Sigmoid colon (tissue), 7 donors: ENCODE measurements around the gene SMKR1. TPM values are rescaled to one million over a fixed set of nuclear protein-coding genes. Genes with fewer than 3 reads are reported as not detected.
A peak's percentile ranks its signal among the peaks of the same experiment; 100 is the strongest.

Experiments
- DNase-seq: peaks from one replicate; pipeline ENCODE4 v3.0.0-alpha.2; 2019
- H3K27ac ChIP-seq, 4 donors: fragments of 200-600 bp; sonication (generic); one replicate each; pipeline ENCODE4 v1.5.1; 2016 to 2019; ENCODE audit warnings: mild to moderate bottlenecking in 1 of 4
- H3K27me3 ChIP-seq, 3 donors: fragments of 200-600 bp; sonication (generic); one replicate each; pipeline ENCODE4 v1.5.1; 2019; ENCODE audit warnings: mild to moderate bottlenecking in 1 of 3
- H3K36me3 ChIP-seq, 4 donors: fragments of 200-600 bp; sonication (generic); one replicate each; pipeline ENCODE4 v1.5.1; 2016 to 2019
- H3K4me1 ChIP-seq, 4 donors: fragments of 200-600 bp; sonication (generic); one replicate each; pipeline ENCODE4 v1.5.1; 2017 to 2019
- H3K4me3 ChIP-seq, 4 donors: fragments of 200-600 bp; sonication (generic); one replicate each; pipeline ENCODE4 v1.5.1; 2017 to 2019; ENCODE audit warnings: mild to moderate bottlenecking in 2 of 4, moderate library complexity in 1 of 4
- H3K9me3 ChIP-seq, 4 donors: fragments of 200-600 bp in 3 of 4; sonication (generic) in 3 of 4; one replicate each; pipeline versions ENCODE4 v1.5.1 to v1.6.1; 2013 to 2019
- CTCF ChIP-seq, 4 experiments: fragments of 450-650 bp in 3 of 4; fragments of 200-600 bp in 1 of 4; IDR thresholded peaks; one replicate each; pipeline ENCODE4 v1.5.1; 2016 to 2019; ENCODE audit warnings: antibody characterized with exemption in 4 of 4, mild to moderate bottlenecking in 3 of 4, moderate library complexity in 2 of 4
- EP300 ChIP-seq, 4 donors: sonication (generic); formaldehyde crosslinking; IDR thresholded peaks; one replicate each; pipeline ENCODE4 v1.6.1; 2017; ENCODE audit warnings: antibody characterized with exemption in 4 of 4
- POLR2A ChIP-seq, 2 donors: fragments of 450-650 bp; IDR thresholded peaks; one replicate each; pipeline ENCODE4 v1.6.1; 2016; ENCODE audit warnings: antibody characterized with exemption in 2 of 2, mild to moderate bottlenecking in 2 of 2, moderate library complexity in 2 of 2
- POLR2AphosphoS5 ChIP-seq, 4 donors: sonication (generic); formaldehyde crosslinking; IDR thresholded peaks; one replicate each; pipeline ENCODE4 v1.6.1; 2017; ENCODE audit warnings: antibody characterized with exemption in 4 of 4
- WGBS, 2 donors: extraction: QIAGEN DNeasy Blood & Tissue Kit; methylation state at CpG; one replicate each; pipeline ENCODE4 v1.1.7; 2013; 5-methylcytosine and 5-hydroxymethylcytosine counted together
- intact Hi-C: fragments of 100-400 bp; cut with DNase I; formaldehyde crosslinking; loops from one replicate; pipeline ENCODE4 v1.15.1; 2023
- polyA plus RNA-seq, 3 donors: library from polyadenylated mRNA; stranded (reverse); fragments of 200-250 nt; gene quantifications; one replicate each; pipeline ENCODE4 v1.2.3, GENCODE V29; 2013
- total RNA-seq, 4 donors: library from RNA; depleted of rRNA; stranded (reverse); fragments of >200 nt; gene quantifications; one replicate each; pipeline ENCODE4 v1.1.0, GENCODE V29; 2016
- donor health status: healthy with polysubstance abuse.
- donor health status: Bipolar disorder and iron deficiency.
- donor health status: healthy.

The SMKR1 gene
- total and polyA plus RNA-seq, 7 donors: 0.45 TPM; not detected in 6

DNA sequence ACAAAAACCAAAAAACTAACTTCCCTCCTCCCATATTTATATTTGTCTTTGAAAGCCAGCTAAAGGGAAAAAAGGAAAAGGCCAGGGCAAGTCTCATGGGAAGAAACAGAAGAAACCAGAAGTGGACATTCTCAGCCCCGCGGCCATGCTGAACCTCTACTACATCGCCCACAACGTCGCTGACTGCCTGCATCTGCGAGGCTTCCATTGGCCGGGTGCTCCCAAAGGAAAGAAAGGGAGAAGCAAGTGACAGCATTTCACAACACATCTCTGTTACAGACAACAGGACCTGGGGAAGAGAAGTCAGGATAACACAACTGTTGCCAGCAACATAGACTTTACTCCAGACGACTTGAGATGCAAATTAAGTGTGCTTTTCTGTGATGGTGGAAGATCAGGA lies 9.9 kb downstream of the SMKR1 start:
- intact Hi-C loops: no loop called here
- Histone ChIP-seq H3K4me1 (no peaks in the 10 kb centered on the region), H3K4me3 (no peak overlapping the region), H3K9me3 (no peaks in the 10 kb centered on the region), H3K27me3 (peaks cover 0 to 5% (median 0%) of the 10 kb centered on the region in 3 donors), H3K36me3 (no peaks in the 10 kb centered on the region), H3K27ac (no peak overlapping the region)
- TF ChIP-seq EP300 (IDR thresholded peaks at IDR 0.05) (no peak), POLR2AphosphoS5 (IDR thresholded peaks at IDR 0.05) (no peak), POLR2A (IDR thresholded peaks at IDR 0.05) (no peak), CTCF (IDR thresholded peaks at IDR 0.05) (no peak)
- no peak for DNase-seq
- 80 to 82% methylated on average over 8 of the region's 8 CpGs for WGBS, 2 donors

DNA sequence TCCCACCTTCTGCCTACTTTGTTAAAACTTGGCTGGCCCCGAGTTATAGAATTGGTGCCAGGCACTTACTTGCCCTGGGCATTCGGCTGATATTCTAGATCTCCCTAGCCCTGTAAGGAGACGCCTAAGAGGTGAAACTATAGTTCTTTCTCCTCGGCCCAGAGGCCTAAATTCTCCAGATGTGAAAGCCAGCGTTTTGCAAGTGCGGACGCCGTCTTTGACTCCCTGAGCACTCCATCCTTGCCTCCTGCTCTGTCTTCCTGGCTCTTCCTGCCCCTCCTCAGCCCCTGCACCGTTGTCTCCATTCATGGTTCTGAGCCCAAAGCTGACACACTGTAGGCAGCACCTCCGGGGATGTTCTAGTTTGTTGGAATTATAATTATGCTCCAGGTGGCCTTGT lies 11.2 kb downstream of the SMKR1 start:
- WGBS, 2 donors: 84 to 89% methylated on average over 10 of the region's 10 CpGs

DNA sequence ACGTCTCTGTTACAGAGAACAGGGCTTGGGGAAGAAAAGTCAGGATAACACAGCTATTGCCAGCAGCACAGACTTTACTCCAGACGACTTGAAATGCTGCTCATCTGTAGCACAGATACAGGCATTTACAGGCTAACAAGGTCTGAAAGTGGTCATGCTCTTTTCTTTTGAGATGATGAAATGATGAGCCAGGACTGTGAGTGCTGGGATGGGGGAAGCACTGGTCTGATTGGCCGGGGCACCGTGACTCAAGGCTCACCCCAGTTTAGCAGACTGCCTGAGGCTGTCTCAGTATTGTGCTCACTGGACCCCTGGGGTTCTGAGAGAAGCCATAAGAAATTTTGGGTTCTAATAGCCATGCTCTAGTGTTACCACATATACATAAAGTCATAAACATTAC lies 12.4 kb downstream of the SMKR1 start:
- H3K27me3 ChIP-seq: peaks cover 0 to 3% (median 0%) of the 10 kb centered on the region in 3 donors
- H3K27ac ChIP-seq: no peak overlapping the region
- no peak for TF ChIP-seq CTCF (IDR thresholded peaks at IDR 0.05)
- TF ChIP-seq EP300 (IDR thresholded peaks at IDR 0.05): no peak
- no peak for TF ChIP-seq POLR2AphosphoS5 (IDR thresholded peaks at IDR 0.05)
- no peak for TF ChIP-seq POLR2A (IDR thresholded peaks at IDR 0.05)
- no peaks in the 10 kb centered on the region for H3K4me1 ChIP-seq
- intact Hi-C loops: no loop called here
- H3K4me3 ChIP-seq: no peak overlapping the region
- no peaks in the 10 kb centered on the region for H3K9me3 ChIP-seq
- peak; percentile 44 for DNase-seq
- no peaks in the 10 kb centered on the region for H3K36me3 ChIP-seq
- 69 to 74% methylated on average over 4 of the region's 4 CpGs for WGBS, 2 donors

More for the DNA sequence above, 11.2 kb downstream of the SMKR1 start:
- no peak overlapping the region for H3K27ac ChIP-seq
- TF ChIP-seq POLR2AphosphoS5 (IDR thresholded peaks at IDR 0.05) (no peak), EP300 (IDR thresholded peaks at IDR 0.05) (no peak)
- H3K36me3 ChIP-seq: no peaks in the 10 kb centered on the region
- no peak for DNase-seq
- H3K9me3 ChIP-seq: no peaks in the 10 kb centered on the region
- no peaks in the 10 kb centered on the region for H3K4me1 ChIP-seq
- H3K27me3 ChIP-seq: peaks cover 0 to 5% (median 0%) of the 10 kb centered on the region in 3 donors
- intact Hi-C loops: no loop called here
- H3K4me3 ChIP-seq: no peak overlapping the region

DNA sequence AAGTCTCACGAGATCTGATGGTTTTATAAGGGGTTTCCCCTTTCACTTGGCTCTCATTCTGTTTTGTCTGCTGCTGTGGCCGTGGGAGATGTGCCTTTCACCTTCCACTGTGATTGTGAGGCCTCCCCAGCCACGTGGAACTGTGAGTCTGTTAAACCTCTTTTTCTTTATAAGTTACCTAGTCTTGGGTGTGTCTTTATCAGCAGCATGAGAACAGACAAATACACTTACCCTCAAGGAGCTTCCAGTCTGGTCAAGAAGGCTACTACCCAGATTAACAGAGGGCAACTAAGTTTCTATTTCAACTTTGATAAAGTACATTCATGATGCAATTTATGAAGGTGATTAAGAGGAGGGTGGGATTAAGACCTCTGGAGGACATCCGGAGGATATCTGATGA lies 13.1 kb downstream of the SMKR1 start:
- Histone ChIP-seq H3K27me3 (peaks cover 0 to 3% (median 0%) of the 10 kb centered on the region in 3 donors), H3K9me3 (no peaks in the 10 kb centered on the region), H3K4me3 (no peak overlapping the region), H3K4me1 (no peaks in the 10 kb centered on the region), H3K36me3 (no peaks in the 10 kb centered on the region), H3K27ac (no peak overlapping the region)
- DNase-seq: no peak
- WGBS, 2 donors: 60 to 77% methylated on average over 4 of the region's 4 CpGs
- TF ChIP-seq POLR2AphosphoS5 (IDR thresholded peaks at IDR 0.05): no peak
- TF ChIP-seq POLR2A (IDR thresholded peaks at IDR 0.05): no peak
- TF ChIP-seq EP300 (IDR thresholded peaks at IDR 0.05): no peak
- no peak for TF ChIP-seq CTCF (IDR thresholded peaks at IDR 0.05)
- intact Hi-C loops: no loop called here

- 85 to 87% methylated on average over 6 of the region's 6 CpGs for WGBS, 2 donors
- H3K4me1 ChIP-seq: no peaks in the 10 kb centered on the region
- no peak overlapping the region for H3K4me3 ChIP-seq
- no peak overlapping the region for H3K27ac ChIP-seq
- no peaks in the 10 kb centered on the region for H3K36me3 ChIP-seq
- no peak for TF ChIP-seq CTCF (IDR thresholded peaks at IDR 0.05)
- no peak for TF ChIP-seq POLR2A (IDR thresholded peaks at IDR 0.05)
- no peak for TF ChIP-seq EP300 (IDR thresholded peaks at IDR 0.05)
- no peak for TF ChIP-seq POLR2AphosphoS5 (IDR thresholded peaks at IDR 0.05)
- H3K9me3 ChIP-seq: no peaks in the 10 kb centered on the region
- no peak for DNase-seq
- peaks cover 0 to 18% (median 0%) of the 10 kb centered on the region in 3 donors for H3K27me3 ChIP-seq
- intact Hi-C loops: no loop called here
Observed at GRCh38 chr7:129517931-129518330, 15.6 kb downstream of the SMKR1 start.
